Thyroid gland (tissue), 4 donors: ENCODE measurements around the gene STRIT1. TPM values are rescaled to one million over a fixed set of nuclear protein-coding genes. Genes with fewer than 3 reads are reported as not detected.

Source experiments
- DNase-seq, 2 donors: peaks; one replicate each; pipeline ENCODE4 v3.0.0-alpha.2; 2019
- H3K27ac ChIP-seq, 3 donors: fragments of 200-600 bp; sonication (generic); 1 replicate in 2 of 3; 2 replicates in 1 of 3; pipeline ENCODE4 v1.5.1; 2016 to 2019; ENCODE audit warnings: mild to moderate bottlenecking in 1 of 3, moderate library complexity in 1 of 3
- H3K27me3 ChIP-seq: fragments of 200-600 bp; sonication (generic); one replicate; pipeline ENCODE4 v1.5.1; 2019
- H3K36me3 ChIP-seq, 2 donors: fragments of 200-600 bp; sonication (generic); one replicate each; pipeline ENCODE4 v1.5.1; 2016 to 2019
- H3K4me1 ChIP-seq, 2 donors: fragments of 200-600 bp; sonication (generic); one replicate each; pipeline ENCODE4 v1.5.1; 2017 to 2019
- H3K4me3 ChIP-seq, 3 donors: fragments of 200-600 bp; sonication (generic); replicated peaks in 1 of 3; 1 replicate in 2 of 3; 2 replicates in 1 of 3; pipeline ENCODE4 v1.5.1; 2016; ENCODE audit warnings: mild to moderate bottlenecking in 1 of 3
- H3K9me3 ChIP-seq: fragments of 200-600 bp; sonication (generic); one replicate; pipeline ENCODE4 v1.5.1; 2017
- POLR2A ChIP-seq, 2 donors: fragments of 450-650 bp; IDR thresholded peaks; one replicate each; pipeline ENCODE4 v1.6.1; 2017; ENCODE audit warnings: antibody characterized with exemption in 2 of 2, mild to moderate bottlenecking in 2 of 2, moderate library complexity in 1 of 2
- WGBS, 2 donors: methylation state at CpG; one replicate each; pipeline ENCODE4 v1.1.5; 2017; 5-methylcytosine and 5-hydroxymethylcytosine counted together
- intact Hi-C: fragments of 100-400 bp; cut with DNase I; formaldehyde crosslinking; loops from one replicate; pipeline ENCODE4 v1.15.1; 2023
- total RNA-seq, 4 donors: library from RNA; depleted of rRNA; stranded (reverse); fragments of >200 nt; gene quantifications; one replicate each; pipeline ENCODE4 v1.2.3, GENCODE V29; 2016
- TF ChIP-seq, protein P1 (sequence below), 6 experiments: fragments of 200-600 bp in 3 of 6; fragments of 450-650 bp in 3 of 6; sonication (generic) in 3 of 6; IDR thresholded peaks; one replicate each; pipeline ENCODE4 v1.5.1; 2016 to 2019; ENCODE audit warnings: antibody characterized with exemption in 6 of 6, mild to moderate bottlenecking in 2 of 6, inconsistent platforms in 1 of 6, moderate library complexity in 1 of 6

The STRIT1 gene
- total RNA-seq, 4 donors from 2014 or later, result not detected

DNA sequence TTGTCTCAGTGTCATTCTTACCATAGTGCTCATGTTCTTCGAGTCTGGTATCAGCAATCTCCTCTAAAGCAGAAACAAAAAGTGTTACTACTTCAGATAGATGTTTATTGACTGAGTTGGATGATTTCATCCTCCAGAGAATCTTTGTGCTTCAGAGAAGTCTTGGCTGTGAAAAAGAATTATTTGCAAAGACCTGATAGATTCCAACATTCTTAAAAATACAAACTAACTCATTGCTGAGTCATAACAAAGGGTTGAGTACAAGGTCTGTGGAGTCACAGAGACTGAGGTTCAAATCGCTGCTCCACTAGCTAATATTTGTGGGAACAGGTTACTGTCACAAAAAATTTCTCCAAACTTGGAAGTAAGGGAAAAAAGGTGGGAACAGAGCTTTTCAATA, 9.0 kb upstream of the STRIT1 start:
- H3K27me3 ChIP-seq, result no peaks in the 10 kb centered on the region
- H3K27ac ChIP-seq, result no peak overlapping the region
- H3K36me3 ChIP-seq, result no peaks in the 10 kb centered on the region
- no peak for DNase-seq
- no peaks in the 10 kb centered on the region for H3K9me3 ChIP-seq
- no peak overlapping the region for H3K4me3 ChIP-seq
- no peaks in the 10 kb centered on the region for H3K4me1 ChIP-seq
- intact Hi-C loops, result no loop called here
- no peak for TF ChIP-seq POLR2A (IDR thresholded peaks at IDR 0.05)
- TF ChIP-seq, protein P1, sequence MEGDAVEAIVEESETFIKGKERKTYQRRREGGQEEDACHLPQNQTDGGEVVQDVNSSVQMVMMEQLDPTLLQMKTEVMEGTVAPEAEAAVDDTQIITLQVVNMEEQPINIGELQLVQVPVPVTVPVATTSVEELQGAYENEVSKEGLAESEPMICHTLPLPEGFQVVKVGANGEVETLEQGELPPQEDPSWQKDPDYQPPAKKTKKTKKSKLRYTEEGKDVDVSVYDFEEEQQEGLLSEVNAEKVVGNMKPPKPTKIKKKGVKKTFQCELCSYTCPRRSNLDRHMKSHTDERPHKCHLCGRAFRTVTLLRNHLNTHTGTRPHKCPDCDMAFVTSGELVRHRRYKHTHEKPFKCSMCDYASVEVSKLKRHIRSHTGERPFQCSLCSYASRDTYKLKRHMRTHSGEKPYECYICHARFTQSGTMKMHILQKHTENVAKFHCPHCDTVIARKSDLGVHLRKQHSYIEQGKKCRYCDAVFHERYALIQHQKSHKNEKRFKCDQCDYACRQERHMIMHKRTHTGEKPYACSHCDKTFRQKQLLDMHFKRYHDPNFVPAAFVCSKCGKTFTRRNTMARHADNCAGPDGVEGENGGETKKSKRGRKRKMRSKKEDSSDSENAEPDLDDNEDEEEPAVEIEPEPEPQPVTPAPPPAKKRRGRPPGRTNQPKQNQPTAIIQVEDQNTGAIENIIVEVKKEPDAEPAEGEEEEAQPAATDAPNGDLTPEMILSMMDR (IDR thresholded peaks at IDR 0.05), result no peak
- WGBS, 2 donors, result 82 to 87% methylated on average over 2 of the region's 2 CpGs

DNA sequence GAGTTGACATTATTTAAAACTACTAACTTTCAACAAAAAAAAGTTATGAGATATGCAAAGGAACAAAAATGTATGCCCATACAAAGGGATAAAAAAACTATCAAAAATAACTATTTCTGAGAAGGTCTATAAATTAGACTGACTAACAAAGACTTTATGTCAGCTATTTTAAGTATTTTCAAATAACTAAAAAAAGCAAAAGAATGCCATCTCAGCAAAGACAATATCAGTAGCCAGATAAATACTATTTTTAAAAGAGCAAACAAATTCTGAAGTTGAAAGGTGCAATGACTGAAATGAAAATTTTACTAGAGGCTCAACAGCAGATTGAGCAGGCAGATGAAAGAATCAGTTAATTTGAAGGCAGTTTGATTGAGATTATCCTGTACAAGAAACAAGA, 3.6 kb upstream of the STRIT1 start:
- Histone ChIP-seq H3K27me3 (no peaks in the 10 kb centered on the region), H3K4me3 (no peak overlapping the region), H3K4me1 (no peaks in the 10 kb centered on the region), H3K9me3 (no peaks in the 10 kb centered on the region), H3K27ac (no peak overlapping the region), H3K36me3 (no peaks in the 10 kb centered on the region)
- DNase-seq, result no peak
- no peak for TF ChIP-seq POLR2A (IDR thresholded peaks at IDR 0.05)
- TF ChIP-seq, protein P1 (IDR thresholded peaks at IDR 0.05), result no peak
- intact Hi-C loops, result no loop called here

DNA sequence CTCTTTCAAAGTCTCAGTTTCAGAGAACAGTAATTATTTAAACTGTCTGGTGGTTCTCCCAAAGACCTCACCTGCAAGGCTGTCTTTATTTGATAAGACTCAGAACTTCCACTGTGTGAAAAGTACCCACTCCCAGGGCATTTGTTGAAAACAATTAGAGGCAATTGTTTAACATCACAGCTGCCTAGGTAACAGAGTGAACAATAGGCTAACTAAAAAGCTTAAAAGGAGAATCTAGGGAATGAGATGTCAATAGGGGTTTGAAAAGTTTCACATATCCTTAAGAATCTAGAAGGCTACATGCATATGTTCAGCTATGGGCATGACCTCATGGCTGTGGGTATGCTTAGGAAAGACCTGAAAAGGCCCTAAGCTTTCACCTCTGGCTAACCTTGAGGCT, 2.9 kb upstream of the STRIT1 start:
- no peaks in the 10 kb centered on the region for H3K4me1 ChIP-seq
- DNase-seq, result no peak
- H3K36me3 ChIP-seq, result no peaks in the 10 kb centered on the region
- H3K27ac ChIP-seq, result no peak overlapping the region
- H3K9me3 ChIP-seq, result no peaks in the 10 kb centered on the region
- H3K27me3 ChIP-seq, result no peaks in the 10 kb centered on the region
- intact Hi-C loops, result no loop called here
- TF ChIP-seq, protein P1 (IDR thresholded peaks at IDR 0.05), result no peak
- TF ChIP-seq POLR2A (IDR thresholded peaks at IDR 0.05), result no peak
- H3K4me3 ChIP-seq, result no peak overlapping the region

DNA sequence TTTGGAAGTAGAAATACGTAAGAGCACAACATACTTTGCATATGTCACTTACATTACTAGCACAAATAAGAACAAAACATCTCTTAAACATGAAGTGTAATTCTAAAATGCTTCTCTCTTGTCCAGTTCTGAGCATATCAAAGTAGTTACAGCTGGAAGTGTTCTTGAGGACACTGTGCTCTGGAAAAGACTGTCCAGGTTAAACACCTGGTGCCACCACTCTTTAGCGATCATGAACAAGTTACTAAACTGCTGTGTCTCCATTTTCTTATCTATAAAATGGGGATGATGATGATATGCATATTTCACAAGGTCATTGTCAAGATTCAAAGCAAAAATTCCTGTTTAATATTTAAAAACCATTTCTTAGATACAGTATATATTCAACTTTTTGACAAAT, 790 bp downstream of the STRIT1 start:
- H3K9me3 ChIP-seq, result no peaks in the 10 kb centered on the region
- intact Hi-C loops, result no loop called here
- no peak overlapping the region for H3K4me3 ChIP-seq
- no peaks in the 10 kb centered on the region for H3K36me3 ChIP-seq
- H3K27ac ChIP-seq, result no peak overlapping the region
- H3K4me1 ChIP-seq, result no peaks in the 10 kb centered on the region
- DNase-seq, result no peak
- 92 to 95% methylated on average over 2 of the region's 2 CpGs for WGBS, 2 donors
- TF ChIP-seq, protein P1 (IDR thresholded peaks at IDR 0.05), result no peak
- no peak for TF ChIP-seq POLR2A (IDR thresholded peaks at IDR 0.05)
- H3K27me3 ChIP-seq, result no peaks in the 10 kb centered on the region

DNA sequence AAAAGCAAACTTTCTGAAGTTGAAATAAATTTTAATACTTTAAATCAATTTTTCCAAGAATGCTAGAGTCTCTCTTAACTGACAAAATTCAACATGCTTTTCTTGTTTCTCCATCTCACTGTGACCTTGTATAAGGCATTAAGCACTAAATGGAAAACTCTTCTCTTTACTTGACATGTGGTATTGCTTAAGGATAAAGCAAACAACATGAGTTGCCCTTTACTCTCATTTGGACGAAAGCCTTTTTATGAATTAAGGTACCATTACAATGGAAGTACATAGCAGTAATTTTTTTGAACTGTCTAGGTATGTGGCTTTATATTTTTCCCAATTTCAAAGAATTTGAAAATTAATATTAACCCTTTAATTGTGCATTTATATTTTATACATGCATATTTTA, 1.4 kb downstream of the STRIT1 start:
- no peaks in the 10 kb centered on the region for H3K4me1 ChIP-seq

More for the DNA sequence above, 1.4 kb downstream of the STRIT1 start:
- no peaks in the 10 kb centered on the region for H3K36me3 ChIP-seq
- TF ChIP-seq POLR2A (IDR thresholded peaks at IDR 0.05), result no peak
- TF ChIP-seq, protein P1 (IDR thresholded peaks at IDR 0.05), result no peak
- H3K27me3 ChIP-seq, result no peaks in the 10 kb centered on the region
- no peaks in the 10 kb centered on the region for H3K9me3 ChIP-seq
- intact Hi-C loops, result no loop called here
- no peak for DNase-seq
- WGBS, 2 donors, result 69 to 74% methylated on average over 1 of the region's 1 CpG
- no peak overlapping the region for H3K4me3 ChIP-seq
- H3K27ac ChIP-seq, result no peak overlapping the region
